Measurements from ENCODE around the gene MAST2.

MAST2 gene

GRCh38 chr1:46013581-46013980 is 210.2 kb downstream of the MAST2 start:
- no peak for DNase-seq (ENCODE audit: low read depth in 4 of 4, low spot score in 1 of 4)

GRCh38 chr1:46017876-46018503 is 214.6 kb downstream of the MAST2 start:
- DNase-seq (ENCODE audit: low read depth in 4 of 4, low spot score in 1 of 4): no peak

GRCh38 chr1:46019348-46019747 is 215.9 kb downstream of the MAST2 start:
- DNase-seq (ENCODE audit: low read depth in 4 of 4, low spot score in 1 of 4): no peak

- no peak for DNase-seq (ENCODE audit: low read depth in 4 of 4, low spot score in 1 of 4)
Measured at GRCh38 chr1:46020010-46020409, 216.6 kb downstream of the MAST2 start.

GRCh38 chr1:46021046-46021996 is 217.9 kb downstream of the MAST2 start:
- DNase-seq (ENCODE audit: low read depth in 4 of 4, low spot score in 1 of 4): no peak

GRCh38 chr1:46026531-46026930 is 223.1 kb downstream of the MAST2 start:
- DNase-seq (ENCODE audit: low read depth in 4 of 4, low spot score in 1 of 4): no peak

GRCh38 chr1:46027788-46028573 is 224.6 kb downstream of the MAST2 start:
- no peak for DNase-seq (ENCODE audit: low read depth in 4 of 4, low spot score in 1 of 4)

GRCh38 chr1:46030074-46030870 is 226.9 kb downstream of the MAST2 start:
- DNase-seq (ENCODE audit: low read depth in 4 of 4, low spot score in 1 of 4): no peak

GRCh38 chr1:46030876-46031660 is 227.7 kb downstream of the MAST2 start:
- no peak for DNase-seq (ENCODE audit: low read depth in 4 of 4, low spot score in 1 of 4)

GRCh38 chr1:46034601-46035516 is 231.4 kb downstream of the MAST2 start:
- DNase-seq (ENCODE audit: low read depth in 4 of 4, low spot score in 1 of 4): no peak

- peak; percentile 74 to 85 (median 82) for DNase-seq (ENCODE audit: low read depth in 4 of 4, low spot score in 1 of 4)
Measured at GRCh38 chr1:46036894-46037839, 233.8 kb downstream of the MAST2 start.

GRCh38 chr1:46039571-46040052 is 236.2 kb downstream of the MAST2 start:
- DNase-seq (ENCODE audit: low read depth in 4 of 4, low spot score in 1 of 4): no peak

- no peak for DNase-seq (ENCODE audit: low read depth in 4 of 4, low spot score in 1 of 4)
Measured at GRCh38 chr1:46041551-46041950, 238.1 kb downstream of the MAST2 start.

- DNase-seq (ENCODE audit: low read depth in 4 of 4, low spot score in 1 of 4): no peak
Measured at GRCh38 chr1:46041974-46042373, 238.6 kb downstream of the MAST2 start.

- DNase-seq (ENCODE audit: low read depth in 4 of 4, low spot score in 1 of 4): no peak
Measured at GRCh38 chr1:46043458-46044017, 240.1 kb downstream of the MAST2 start.

- DNase-seq (ENCODE audit: low read depth in 4 of 4, low spot score in 1 of 4): no peak
Measured at GRCh38 chr1:46044116-46044515, 240.7 kb downstream of the MAST2 start.

GRCh38 chr1:46053734-46054133 is 250.3 kb downstream of the MAST2 start:
- no peak for DNase-seq (ENCODE audit: low read depth in 4 of 4, low spot score in 1 of 4)

All from stimulated activated CD4-positive, alpha-beta T cell treated with anti-CD3 and anti-CD28 coated beads, Interleukin-1b, Interleukin-23, amount 100 ng/mL, for 24 hours (primary cell).